GM11168 (cell line): ENCODE measurements around the gene HLA-A.
"Not testable (repeated sequence)": the region's sequence is repeated elsewhere in the genome, so short reads cannot be mapped to it uniquely, and the experiment has no call there.

ENCODE experiments used
- in situ Hi-C: fragments of 300-500 bp; cut with MboI; formaldehyde crosslinking; loops from one replicate; pipeline ENCODE4 v1.12.0; 2022; ENCODE audit warnings: low sequenced_read_pairs; ENCODE audit not compliant: unreplicated experiment

HLA-A gene

DNA sequence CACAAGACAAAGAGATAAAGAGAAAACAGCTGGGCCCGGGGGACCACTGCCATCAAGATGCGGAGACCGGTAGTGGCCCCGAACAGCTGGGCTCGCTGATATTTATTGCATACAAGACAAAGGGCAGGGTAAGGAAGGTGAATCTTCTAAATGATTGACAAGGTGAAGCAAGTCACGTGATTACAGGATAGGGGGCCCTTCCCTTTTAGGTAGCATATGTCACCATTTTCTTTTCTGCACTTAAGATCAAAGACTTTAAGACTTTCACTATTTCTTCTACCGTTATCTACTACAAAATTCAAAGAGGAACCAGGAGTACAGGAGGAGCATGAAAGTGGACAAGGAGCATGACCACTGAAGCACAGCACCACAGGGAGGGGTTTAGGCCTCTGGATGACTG is 12.3 kb upstream of the HLA-A start:
- in situ Hi-C loops = not testable (repeated sequence)

DNA sequence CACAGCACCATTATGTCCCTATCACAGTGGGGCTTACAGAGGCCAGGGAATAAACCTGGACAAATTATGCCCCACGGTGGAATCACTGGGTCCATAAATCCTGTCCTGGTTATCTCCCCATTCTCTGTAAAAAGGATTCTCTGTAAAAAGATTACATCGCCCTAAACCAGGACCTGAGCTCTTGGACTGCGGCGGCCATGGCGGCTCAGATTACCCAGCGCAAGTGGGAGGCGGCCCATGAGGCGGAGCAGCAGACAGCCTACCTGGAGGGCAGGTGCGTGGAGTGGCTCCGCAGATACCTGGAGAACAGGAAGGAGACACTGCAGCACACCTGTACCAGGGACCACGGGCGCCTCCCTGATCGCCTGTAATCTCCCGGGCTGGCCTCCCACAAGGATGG is 8.4 kb upstream of the HLA-A start:
- in situ Hi-C loops = no loop called here

DNA sequence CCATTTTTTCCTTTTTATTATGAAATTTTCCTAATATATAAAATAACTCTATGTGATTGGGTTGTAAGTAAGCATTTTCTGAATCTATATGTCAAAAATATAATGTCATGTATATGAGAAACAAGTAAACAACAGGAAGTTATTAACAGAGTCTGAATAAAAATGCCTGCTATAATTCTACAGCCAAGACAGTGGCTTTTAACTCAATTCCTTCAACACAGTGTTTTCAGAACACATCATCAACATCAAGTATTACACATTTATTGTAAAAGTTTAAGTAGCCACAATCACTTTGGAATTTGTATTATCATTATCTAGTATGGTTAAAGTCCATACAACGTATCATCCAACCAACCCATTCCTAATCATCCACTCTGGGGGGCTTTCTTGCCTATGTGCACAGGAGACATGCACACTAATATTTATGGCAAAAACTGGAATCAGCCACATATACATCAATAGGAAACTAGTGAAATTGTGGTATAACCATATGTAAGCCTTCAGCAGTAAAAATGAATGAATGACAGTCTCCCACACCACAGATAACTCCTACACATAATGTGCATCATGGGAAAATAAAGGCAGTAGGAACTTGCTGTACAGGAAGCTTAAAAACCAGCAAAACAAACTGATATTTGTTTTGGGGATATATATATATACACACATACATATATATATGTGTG is 6.9 kb upstream of the HLA-A start:
- in situ Hi-C loops = no loop called here

DNA sequence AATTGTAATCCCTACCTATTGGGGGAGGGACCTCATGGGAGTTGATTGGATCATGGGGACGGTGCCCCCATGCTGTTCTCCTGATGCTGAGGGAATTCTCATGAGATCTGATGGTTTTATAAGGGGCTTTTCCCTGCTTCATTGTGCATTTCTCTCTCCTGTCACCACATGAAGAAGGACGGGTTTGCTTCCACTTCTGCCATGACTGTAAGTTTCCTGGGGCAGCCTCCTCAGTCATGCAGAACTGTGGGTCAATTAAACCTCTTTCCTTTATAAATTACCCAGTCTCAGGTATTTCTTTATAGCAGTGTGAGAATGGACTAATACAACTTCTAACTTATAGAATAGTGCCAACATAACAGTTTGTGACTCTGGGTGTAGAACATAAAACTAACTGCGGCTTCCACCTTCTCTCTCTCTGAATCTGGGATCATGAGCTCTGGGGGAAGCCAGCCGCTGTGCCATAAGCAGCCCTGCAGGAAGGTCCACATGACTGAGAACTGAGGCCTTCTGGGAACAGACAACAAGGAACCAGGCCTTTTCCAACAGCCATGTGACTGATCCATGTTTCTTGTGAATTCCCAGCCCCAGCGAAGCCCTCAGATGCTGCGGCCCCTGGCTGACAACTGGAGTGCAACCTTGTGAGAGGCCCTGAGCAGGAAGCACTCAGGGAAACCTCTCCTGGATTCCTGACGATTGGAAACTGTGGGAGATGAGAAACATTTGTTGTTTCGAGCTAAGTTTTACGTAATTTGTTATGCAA is 3.4 kb upstream of the HLA-A start:
- in situ Hi-C loops = no loop called here

DNA sequence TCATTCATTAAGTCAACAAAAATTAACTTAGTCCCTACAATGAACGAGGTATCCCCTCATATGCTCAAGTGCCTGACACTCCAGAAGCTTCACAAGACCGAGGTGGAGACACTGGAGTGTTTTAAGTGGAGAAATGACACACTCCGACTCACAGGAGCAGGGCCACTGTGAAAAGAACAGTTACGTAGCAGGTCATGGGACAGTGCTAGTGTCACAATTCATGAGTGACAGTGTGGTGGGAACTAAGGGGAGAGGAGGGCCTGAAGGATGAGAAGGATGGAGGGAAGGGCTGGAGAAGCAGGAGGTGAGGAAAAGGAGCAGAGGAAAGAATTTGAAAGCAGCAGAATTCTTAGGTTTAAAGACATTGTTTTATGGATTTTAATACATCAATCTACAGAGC is 1.3 kb upstream of the HLA-A start:
- in situ Hi-C loops = loop anchor here (5.0 kb wide), 1 partner anchor 1331 kb away; the partner anchor contains the start of gene HLA-C

DNA sequence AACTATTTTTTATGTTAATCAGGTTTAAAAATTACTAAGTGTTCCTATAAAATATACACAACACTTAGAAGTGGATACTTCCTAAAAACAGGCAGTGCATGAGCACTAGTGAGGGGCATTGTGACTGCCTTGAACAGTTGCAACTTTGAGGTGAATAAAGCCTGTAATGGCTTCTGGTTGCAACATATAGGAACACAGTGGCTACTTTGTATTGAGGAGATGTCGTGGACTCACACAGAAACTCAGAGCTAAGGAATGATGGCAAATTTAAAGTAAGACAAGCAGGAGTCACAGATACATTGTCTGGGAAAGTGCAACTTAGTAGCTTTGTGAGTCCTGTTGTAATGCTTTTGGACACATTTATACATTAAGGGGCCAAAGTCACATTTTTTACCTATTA is 861 bp upstream of the HLA-A start:
- in situ Hi-C loops = loop anchor here (5.0 kb wide), 1 partner anchor 1331 kb away; the partner anchor contains the start of gene HLA-C

DNA sequence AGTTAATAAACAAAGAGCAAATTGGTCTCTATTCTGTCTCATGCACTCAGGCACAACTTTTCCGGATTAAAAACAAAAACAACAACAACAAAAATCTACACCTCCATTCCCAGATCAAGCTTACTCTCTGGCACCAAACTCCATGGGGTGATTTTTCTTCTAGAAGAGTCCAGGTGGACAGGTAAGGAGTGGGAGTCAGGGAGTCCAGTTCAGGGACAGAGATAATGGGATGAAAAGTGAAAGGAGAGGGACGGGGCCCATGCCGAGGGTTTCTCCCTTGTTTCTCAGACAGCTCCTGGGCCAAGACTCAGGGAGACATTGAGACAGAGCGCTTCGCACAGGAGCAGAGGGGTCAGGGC is 437 bp upstream of the HLA-A start:
- in situ Hi-C loops = loop anchor here (5.0 kb wide), 1 partner anchor 1330 kb away; the partner anchor contains the start of gene HLA-C

DNA sequence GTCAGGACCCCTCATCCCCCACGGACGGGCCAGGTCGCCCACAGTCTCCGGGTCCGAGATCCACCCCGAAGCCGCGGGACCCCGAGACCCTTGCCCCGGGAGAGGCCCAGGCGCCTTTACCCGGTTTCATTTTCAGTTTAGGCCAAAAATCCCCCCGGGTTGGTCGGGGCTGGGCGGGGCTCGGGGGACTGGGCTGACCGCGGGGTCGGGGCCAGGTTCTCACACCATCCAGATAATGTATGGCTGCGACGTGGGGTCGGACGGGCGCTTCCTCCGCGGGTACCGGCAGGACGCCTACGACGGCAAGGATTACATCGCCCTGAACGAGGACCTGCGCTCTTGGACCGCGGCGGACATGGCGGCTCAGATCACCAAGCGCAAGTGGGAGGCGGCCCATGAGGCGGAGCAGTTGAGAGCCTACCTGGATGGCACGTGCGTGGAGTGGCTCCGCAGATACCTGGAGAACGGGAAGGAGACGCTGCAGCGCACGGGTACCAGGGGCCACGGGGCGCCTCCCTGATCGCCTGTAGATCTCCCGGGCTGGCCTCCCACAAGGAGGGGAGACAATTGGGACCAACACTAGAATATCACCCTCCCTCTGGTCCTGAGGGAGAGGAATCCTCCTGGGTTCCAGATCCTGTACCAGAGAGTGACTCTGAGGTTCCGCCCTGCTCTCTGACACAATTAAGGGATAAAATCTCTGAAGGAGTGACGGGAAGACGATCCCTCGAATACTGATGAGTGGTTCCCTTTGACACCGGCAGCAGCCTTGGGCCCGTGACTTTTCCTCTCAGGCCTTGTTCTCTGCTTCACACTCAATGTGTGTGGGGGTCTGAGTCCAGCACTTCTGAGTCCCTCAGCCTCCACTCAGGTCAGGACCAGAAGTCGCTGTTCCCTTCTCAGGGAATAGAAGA is 978 bp downstream of the HLA-A start:
- in situ Hi-C loops = loop anchor here (5.0 kb wide), 1 partner anchor 1329 kb away; the partner anchor contains the start of gene HLA-C

DNA sequence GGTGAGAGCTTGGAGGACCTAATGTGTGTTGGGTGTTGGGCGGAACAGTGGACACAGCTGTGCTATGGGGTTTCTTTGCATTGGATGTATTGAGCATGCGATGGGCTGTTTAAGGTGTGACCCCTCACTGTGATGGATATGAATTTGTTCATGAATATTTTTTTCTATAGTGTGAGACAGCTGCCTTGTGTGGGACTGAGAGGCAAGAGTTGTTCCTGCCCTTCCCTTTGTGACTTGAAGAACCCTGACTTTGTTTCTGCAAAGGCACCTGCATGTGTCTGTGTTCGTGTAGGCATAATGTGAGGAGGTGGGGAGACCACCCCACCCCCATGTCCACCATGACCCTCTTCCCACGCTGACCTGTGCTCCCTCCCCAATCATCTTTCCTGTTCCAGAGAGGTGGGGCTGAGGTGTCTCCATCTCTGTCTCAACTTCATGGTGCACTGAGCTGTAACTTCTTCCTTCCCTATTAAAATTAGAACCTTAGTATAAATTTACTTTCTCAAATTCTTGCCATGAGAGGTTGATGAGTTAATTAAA is 3.0 kb downstream of the HLA-A start:
- in situ Hi-C loops = no loop called here

DNA sequence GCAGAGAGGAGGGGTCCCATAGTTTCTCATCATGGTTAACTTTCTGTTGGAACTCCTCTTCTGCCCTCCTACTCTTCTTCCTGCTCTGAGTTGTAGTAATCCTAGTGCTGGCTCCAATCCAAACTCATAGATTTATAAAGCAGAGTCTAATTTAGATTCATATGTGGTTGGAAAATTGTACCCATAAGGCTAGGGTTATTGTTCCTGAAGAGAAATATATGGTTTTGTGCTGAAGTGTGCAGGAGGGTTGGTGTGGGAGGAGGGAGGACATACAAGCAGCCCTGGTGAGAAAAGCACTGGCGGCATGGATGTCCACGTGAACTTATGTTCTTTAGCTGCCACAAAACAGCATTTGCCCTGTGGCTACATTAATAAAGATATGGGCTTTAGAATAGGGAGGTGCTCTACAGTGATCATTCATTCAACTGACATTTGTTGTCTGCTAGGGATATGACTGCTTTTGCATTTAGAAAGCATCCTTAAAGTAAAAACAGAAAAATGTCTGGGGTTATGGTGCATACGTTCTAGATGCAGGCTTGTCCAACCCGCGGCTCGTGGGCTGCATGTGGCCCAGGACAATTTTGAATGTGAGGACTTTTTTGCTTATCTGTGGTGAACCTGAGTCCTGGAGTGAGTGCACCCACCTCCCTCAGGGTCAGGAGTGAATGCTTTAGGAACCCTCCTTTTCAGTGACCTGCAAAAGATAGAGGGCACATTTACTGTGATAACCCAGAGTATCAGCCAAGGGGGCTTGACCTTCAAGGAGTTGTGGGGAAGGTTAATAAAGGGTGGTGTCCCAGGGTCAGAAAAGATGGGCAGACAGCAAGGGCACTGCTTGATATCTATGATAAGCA is 4.1 kb downstream of the HLA-A start:
- in situ Hi-C loops = no loop called here

DNA sequence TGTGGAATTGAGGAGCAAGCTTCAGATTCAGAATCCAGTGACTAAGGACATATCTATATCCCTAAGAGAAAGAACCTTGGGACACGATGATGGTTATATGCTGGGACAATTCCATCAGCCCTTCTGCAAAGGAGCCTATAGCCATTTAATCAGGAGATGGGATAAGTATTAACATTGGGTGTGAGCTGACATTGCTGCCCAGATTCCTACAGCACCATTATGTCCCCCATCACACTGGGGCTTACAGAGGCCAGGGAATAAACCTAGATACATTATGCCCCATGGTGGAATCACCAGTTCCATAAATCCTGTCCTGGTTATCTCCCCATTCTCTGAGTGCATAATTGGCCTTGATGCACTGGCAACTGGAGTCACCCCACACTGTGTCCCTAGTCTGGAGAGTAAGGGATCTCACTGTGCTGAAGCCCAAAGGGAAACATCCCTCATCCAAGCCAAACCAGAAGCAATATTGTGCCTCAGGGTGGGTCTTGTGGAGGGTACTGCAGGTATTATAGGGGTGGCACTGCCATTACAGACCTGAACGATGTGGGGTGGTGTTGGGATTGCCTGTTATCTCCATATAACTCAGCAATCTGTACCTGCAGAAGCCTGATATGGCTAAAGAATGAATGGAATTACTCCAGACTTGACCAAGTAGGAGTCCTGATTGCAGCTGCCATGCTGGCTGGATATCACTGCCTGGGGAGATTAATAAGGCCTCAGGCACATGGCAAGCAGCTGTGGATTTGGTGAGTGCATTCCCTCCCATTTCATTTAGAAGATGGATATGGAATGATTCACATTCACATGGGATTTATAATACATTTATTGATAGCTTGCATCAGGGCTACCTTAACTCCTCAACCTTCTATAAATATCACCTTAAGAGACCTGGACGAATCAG is 5.0 kb downstream of the HLA-A start:
- in situ Hi-C loops = no loop called here

DNA sequence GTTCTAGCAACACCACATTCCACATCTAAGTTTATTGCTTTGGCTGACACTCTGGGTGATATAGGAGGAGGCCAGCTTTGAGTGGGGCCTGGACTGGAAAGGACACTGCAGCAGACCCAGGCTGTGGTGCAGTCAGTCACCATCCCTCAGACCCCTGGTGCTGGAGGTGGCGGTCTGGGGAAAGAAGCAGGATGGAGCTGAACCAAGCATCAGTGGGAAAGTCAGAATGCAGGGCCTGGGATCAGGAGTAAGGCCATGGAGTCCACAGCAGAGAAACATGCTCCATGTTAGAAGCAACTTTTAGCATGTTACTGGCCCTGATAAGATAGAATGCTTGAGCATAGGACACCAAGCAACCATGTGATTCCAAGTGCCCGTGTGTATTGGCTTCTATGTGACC is 5.9 kb downstream of the HLA-A start:
- in situ Hi-C loops = no loop called here

DNA sequence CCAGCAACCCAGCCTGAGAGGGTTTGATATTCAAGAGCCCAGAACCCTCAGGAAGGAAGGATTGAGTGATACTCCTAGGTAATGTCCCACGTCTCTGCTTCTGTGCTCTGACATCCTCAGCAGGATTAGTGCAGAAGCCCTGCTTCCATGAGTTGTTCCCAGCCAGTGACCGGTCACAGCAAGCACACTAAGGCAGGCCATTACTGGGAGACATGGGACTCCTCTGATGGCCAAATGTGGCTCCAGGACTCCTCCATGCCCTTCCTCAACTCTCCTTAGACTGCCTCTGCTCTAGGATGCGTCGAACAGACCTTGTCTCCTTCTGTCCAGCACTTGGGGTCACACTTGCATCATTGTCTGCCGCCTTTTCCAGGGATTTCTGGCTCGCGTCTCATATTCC is 7.6 kb downstream of the HLA-A start:
- in situ Hi-C loops = no loop called here

DNA sequence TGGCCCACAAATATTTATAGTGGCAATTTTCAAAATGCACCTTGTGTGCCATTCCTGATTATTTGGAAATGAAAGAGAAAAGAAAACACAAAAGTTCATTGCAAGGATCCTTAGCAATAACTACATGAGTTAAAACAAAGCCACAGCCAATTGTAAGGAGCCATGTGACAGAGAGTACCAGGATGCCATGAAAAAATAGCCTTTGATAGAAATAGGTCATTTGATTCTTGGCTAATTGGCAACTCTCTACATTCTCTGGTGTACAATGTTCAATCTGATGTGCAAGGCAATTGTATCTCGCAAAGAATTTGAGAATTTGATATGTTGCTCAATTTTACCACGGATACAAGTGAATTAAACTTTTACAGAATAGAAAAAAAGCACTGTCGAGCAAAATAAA is 9.6 kb downstream of the HLA-A start:
- in situ Hi-C loops = no loop called here

DNA sequence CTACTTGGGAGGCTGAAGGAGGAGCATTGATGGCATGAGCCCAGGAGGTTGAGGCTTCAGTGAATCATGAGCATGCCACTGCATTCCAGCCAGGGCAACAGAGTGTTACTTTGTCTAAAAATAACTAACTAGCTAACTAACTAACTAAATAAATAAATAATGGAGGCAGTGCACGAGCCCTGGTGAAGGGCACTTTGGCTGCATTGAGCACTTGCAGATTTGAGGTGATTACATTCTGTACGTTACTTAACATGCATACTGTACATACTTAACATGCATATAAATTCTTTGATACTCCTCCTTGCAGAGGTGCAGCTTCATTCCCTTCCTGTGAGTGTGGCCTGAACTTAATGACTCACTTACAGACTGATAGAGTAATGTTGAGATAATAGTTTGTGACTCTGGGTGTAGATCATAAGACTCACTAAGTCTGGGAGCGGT is 10.7 kb downstream of the HLA-A start:
- in situ Hi-C loops = no loop called here

DNA sequence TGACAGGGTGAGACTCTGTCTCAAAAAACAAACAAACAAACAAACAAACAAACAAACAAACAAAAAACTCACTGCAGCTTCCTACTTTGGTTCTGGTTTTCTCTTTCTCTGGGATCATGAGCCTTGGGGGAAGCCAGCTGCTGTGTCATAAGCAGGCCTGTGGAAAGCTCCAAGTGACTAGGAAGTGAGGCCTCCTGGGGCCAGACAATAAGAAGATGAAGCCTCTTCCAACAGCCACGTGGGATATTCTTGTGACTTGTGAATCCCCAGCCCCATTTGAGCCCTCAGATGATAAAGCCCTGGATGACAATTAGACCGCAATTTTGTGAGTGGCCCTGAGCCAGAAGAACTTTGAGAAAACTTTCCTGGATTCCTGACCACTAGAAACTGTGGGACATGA is 11.4 kb downstream of the HLA-A start:
- in situ Hi-C loops = no loop called here

DNA sequence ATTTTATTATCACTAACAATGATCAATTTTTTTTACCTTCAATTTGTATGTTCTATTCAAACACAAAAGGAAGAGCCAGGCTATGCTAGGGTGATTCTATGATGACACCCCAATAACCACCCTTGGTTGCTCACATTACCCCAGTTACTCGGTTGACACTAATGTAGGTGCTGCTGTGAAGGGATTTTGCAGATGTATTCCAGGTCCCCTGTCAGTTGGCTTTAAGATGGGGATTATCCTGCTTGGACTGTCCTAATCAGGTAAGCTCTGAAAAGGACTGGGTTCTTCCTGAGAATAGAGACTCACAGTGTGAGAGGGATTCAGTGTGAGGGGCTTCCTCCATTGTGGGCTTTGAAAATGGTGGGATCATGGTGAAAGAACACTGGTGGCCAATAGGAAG is 11.9 kb downstream of the HLA-A start:
- in situ Hi-C loops = no loop called here

DNA sequence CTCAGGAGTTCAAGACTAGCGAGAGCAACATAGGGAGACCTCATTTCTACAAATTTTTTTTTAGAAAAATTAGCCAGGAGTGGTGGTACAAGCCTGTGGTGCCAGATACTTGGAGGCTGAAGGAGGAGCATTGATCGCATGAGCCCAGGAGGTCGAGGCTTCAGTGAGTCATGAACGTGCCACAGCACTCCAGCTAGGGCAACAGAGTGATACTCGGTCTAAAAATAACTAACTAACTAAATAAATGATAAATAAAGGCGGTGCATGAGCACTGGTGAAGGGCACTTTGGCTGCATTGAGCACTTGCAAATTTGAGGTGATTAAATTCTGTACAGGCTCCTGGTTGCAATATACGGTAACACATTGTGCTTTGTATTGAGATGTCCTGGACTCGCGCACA is 13.5 kb downstream of the HLA-A start:
- in situ Hi-C loops = no loop called here

DNA sequence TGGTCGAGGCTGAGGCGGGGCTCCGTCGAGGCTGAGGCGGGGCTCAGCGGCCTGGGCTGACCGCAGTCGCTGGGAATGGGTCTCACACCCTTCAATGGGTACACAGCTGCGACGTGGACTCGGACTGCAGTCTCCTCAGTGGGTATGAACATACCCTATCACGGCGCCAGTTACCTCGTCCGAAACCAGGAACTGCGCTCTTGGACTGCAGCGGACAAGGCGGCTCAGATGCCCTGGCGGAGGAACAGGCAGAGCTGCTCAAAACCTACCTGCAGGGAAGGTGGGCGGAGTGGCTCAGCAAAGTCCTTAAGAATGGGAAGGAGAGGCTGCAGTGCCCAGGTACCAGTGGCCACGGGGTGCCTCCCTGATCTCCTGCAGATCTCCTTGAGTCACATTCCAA is 14.2 kb downstream of the HLA-A start:
- in situ Hi-C loops = no loop called here
